Mesothelial cell of epicardium (in vitro differentiated cells): ENCODE measurements around the gene PANX2. TPM values are rescaled to one million over a fixed set of nuclear protein-coding genes. Genes with fewer than 3 reads are reported as not detected.

ENCODE experiments used
- DNase-seq, 2 experiments: peaks; one replicate each; pipeline ENCODE4 v3.0.0; 2021; ENCODE audit warnings: low spot score in 2 of 2; ENCODE audit not compliant: unreplicated experiment in 2 of 2
- H3K27ac Mint-ChIP-seq: 2 replicates; pipeline ENCODE4 v1.8.0; 2021; ENCODE audit warnings: mixed read lengths
- H3K27me3 Mint-ChIP-seq: 2 replicates; pipeline ENCODE4 v1.8.0; 2021; ENCODE audit warnings: low read depth, mixed read lengths
- H3K36me3 Mint-ChIP-seq: 2 replicates; pipeline ENCODE4 v1.8.0; 2021; ENCODE audit warnings: mixed read lengths
- H3K4me1 Mint-ChIP-seq: 2 replicates; pipeline ENCODE4 v1.8.0; 2021; ENCODE audit warnings: mixed read lengths
- H3K4me3 Mint-ChIP-seq: 2 replicates; pipeline ENCODE4 v1.8.0; 2021; ENCODE audit warnings: mild to moderate bottlenecking, moderate library complexity, mixed read lengths
- H3K9me3 Mint-ChIP-seq: 2 replicates; pipeline ENCODE4 v1.8.0; 2021; ENCODE audit warnings: mixed read lengths
- total RNA-seq: library from RNA; stranded (reverse); gene quantifications from 3 replicates; pipeline ENCODE4 v1.2.1, GENCODE V29; 2021
- TF ChIP-seq, protein P1 (sequence below): fragments of 200-600 bp; sonication (generic); IDR thresholded peaks from one replicate; pipeline ENCODE4 v1.5.0; 2021; ENCODE audit warnings: antibody characterized with exemption; ENCODE audit not compliant: unreplicated experiment

PANX2 gene
- total RNA-seq, 1 donor from 2014 or later: 7.0 TPM

GRCh38 chr22:50229370-50229769 lies 58.8 kb downstream of the PANX2 start:
- no peaks in the 10 kb centered on the region for H3K27me3 Mint-ChIP-seq
- H3K27ac Mint-ChIP-seq: no peak overlapping the region
- TF ChIP-seq, protein P1, sequence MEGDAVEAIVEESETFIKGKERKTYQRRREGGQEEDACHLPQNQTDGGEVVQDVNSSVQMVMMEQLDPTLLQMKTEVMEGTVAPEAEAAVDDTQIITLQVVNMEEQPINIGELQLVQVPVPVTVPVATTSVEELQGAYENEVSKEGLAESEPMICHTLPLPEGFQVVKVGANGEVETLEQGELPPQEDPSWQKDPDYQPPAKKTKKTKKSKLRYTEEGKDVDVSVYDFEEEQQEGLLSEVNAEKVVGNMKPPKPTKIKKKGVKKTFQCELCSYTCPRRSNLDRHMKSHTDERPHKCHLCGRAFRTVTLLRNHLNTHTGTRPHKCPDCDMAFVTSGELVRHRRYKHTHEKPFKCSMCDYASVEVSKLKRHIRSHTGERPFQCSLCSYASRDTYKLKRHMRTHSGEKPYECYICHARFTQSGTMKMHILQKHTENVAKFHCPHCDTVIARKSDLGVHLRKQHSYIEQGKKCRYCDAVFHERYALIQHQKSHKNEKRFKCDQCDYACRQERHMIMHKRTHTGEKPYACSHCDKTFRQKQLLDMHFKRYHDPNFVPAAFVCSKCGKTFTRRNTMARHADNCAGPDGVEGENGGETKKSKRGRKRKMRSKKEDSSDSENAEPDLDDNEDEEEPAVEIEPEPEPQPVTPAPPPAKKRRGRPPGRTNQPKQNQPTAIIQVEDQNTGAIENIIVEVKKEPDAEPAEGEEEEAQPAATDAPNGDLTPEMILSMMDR: no peak
- no peak for DNase-seq
- H3K9me3 Mint-ChIP-seq: no peaks in the 10 kb centered on the region
- no peak overlapping the region for H3K4me3 Mint-ChIP-seq
- H3K36me3 Mint-ChIP-seq: peaks cover 12% of the 10 kb centered on the region
- no peaks in the 10 kb centered on the region for H3K4me1 Mint-ChIP-seq

Other genes starting within 250 kb of the PANX2 start
- gene PIM3, start 210.0 kb upstream of the PANX2 start, total RNA-seq: 57.5 to 62.5 TPM (median 59.8 TPM) in 3 replicates
- 0.29 to 0.31 TPM (median 0.31 TPM) in 3 replicates for gene IL17REL, start 158.0 kb upstream of the PANX2 start, total RNA-seq
- 0.11 to 0.44 TPM (median 0.13 TPM) in 3 replicates for gene TTLL8, start 112.4 kb upstream of the PANX2 start, total RNA-seq
- 1.8 to 2.1 TPM (median 2.0 TPM) in 3 replicates for gene MLC1, start 85.3 kb upstream of the PANX2 start, total RNA-seq
- gene MOV10L1, start 80.7 kb upstream of the PANX2 start, total RNA-seq: 1.7 to 3.5 TPM (median 2.8 TPM) in 3 replicates
- gene TRABD, start 15.2 kb downstream of the PANX2 start, total RNA-seq: 44.3 to 44.6 TPM (median 44.4 TPM) in 3 replicates
- gene SELENOO, start 30.3 kb downstream of the PANX2 start, total RNA-seq: 25.5 to 28.3 TPM (median 26.9 TPM) in 3 replicates
- gene TUBGCP6, start 74.3 kb downstream of the PANX2 start, total RNA-seq: 64.1 to 65.9 TPM (median 65.3 TPM) in 3 replicates
- 77.6 to 81.3 TPM (median 79.5 TPM) in 3 replicates for gene HDAC10, start 80.5 kb downstream of the PANX2 start, total RNA-seq
- 55.6 to 63.3 TPM (median 57.2 TPM) in 3 replicates for gene MAPK12, start 91.0 kb downstream of the PANX2 start, total RNA-seq
- gene MAPK11, start 99.6 kb downstream of the PANX2 start, total RNA-seq: 5.9 to 8.4 TPM (median 8.3 TPM) in 3 replicates
- 467 to 493 TPM (median 468 TPM) in 3 replicates for gene PLXNB2, start 136.9 kb downstream of the PANX2 start, total RNA-seq
- gene DENND6B, start 156.3 kb downstream of the PANX2 start, total RNA-seq: 19.0 to 20.7 TPM (median 19.2 TPM) in 3 replicates
- 79.4 to 83.7 TPM (median 80.1 TPM) in 3 replicates for gene PPP6R2, start 172.6 kb downstream of the PANX2 start, total RNA-seq